A549 (cell line): ENCODE results near the gene DEGS1.

Source experiments
- POLR2A ChIP-seq: IDR thresholded peaks from 2 replicates; pipeline ENCODE4 v1.6.1; 2012; ENCODE audit warnings: mild to moderate bottlenecking, low read length
- RAD21 ChIP-seq, 2 experiments: fragments of >200 bp in 1 of 2; sonication (Bioruptor Twin) in 1 of 2; formaldehyde crosslinking in 1 of 2; IDR thresholded peaks in 1 of 2; conservative IDR thresholded peaks in 1 of 2; 2 replicates in 1 of 2; 3 replicates in 1 of 2; pipeline ENCODE4 v1.6.1; 2012 to 2018; ENCODE audit warnings: inconsistent platforms in 1 of 2
- RCOR1 ChIP-seq: fragments of 150-350 bp; IDR thresholded peaks from 2 replicates; pipeline ENCODE4 v1.6.1; 2014; ENCODE audit warnings: antibody characterized with exemption, low read length, low read depth
- ZFP36 ChIP-seq: fragments of 450-650 bp; IDR thresholded peaks from 2 replicates; pipeline ENCODE4 v1.6.1; 2014; ENCODE audit warnings: borderline replicate concordance; ENCODE audit not compliant: partially characterized antibody
- TF ChIP-seq, protein P1 (sequence below): fragments of 150-350 bp; IDR thresholded peaks from 2 replicates; pipeline ENCODE4 v1.6.1; 2014; ENCODE audit warnings: low read depth, mild to moderate bottlenecking, low read length
- TF ChIP-seq, protein P2 (sequence below): fragments of >200 bp; sonication (Bioruptor Twin); formaldehyde crosslinking; IDR thresholded peaks from 3 replicates; pipeline ENCODE4 v1.5.1; 2016

DNA sequence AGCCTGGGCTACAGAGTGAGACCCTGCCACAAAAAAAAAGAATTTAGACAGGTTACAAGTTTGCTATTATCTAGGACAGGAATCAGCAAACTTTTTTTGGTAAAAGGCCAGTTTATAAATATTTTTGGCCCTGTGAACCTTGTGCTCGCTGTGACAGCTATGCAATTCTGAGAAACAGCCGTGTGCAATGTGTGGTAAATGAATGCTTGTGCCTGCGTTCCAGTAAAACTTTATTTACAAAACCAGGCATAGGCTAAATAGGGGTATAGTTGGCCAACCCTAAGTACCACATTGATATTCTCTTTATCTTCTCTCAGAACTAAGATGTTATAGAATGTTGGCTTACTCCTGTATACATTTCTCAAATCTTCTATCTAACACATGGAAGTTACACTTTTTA lies 44.8 kb upstream of the DEGS1 start:
- no peak for TF ChIP-seq RAD21 (conservative IDR thresholded peaks at IDR 0.05 in 1 of 2, IDR thresholded peaks at IDR 0.05 in 1 of 2)
- TF ChIP-seq RCOR1 = no peak
- TF ChIP-seq ZFP36 = no peak
- TF ChIP-seq POLR2A = no peak
- TF ChIP-seq, protein P1, sequence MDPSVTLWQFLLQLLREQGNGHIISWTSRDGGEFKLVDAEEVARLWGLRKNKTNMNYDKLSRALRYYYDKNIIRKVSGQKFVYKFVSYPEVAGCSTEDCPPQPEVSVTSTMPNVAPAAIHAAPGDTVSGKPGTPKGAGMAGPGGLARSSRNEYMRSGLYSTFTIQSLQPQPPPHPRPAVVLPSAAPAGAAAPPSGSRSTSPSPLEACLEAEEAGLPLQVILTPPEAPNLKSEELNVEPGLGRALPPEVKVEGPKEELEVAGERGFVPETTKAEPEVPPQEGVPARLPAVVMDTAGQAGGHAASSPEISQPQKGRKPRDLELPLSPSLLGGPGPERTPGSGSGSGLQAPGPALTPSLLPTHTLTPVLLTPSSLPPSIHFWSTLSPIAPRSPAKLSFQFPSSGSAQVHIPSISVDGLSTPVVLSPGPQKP = no peak
- TF ChIP-seq, protein P2, sequence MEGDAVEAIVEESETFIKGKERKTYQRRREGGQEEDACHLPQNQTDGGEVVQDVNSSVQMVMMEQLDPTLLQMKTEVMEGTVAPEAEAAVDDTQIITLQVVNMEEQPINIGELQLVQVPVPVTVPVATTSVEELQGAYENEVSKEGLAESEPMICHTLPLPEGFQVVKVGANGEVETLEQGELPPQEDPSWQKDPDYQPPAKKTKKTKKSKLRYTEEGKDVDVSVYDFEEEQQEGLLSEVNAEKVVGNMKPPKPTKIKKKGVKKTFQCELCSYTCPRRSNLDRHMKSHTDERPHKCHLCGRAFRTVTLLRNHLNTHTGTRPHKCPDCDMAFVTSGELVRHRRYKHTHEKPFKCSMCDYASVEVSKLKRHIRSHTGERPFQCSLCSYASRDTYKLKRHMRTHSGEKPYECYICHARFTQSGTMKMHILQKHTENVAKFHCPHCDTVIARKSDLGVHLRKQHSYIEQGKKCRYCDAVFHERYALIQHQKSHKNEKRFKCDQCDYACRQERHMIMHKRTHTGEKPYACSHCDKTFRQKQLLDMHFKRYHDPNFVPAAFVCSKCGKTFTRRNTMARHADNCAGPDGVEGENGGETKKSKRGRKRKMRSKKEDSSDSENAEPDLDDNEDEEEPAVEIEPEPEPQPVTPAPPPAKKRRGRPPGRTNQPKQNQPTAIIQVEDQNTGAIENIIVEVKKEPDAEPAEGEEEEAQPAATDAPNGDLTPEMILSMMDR = no peak
